SU-DHL-6 (cell line): ENCODE data around the gene NUFIP1.

ENCODE experiments used
- CTCF ChIP-seq: fragments of 200-600 bp; sonication (generic); IDR thresholded peaks from one replicate; pipeline ENCODE4 v1.5.1; 2017; ENCODE audit warnings: antibody characterized with exemption, mild to moderate bottlenecking, low read length, moderate library complexity; ENCODE audit not compliant: insufficient read depth, poor library complexity, severe bottlenecking
- EZH2phosphoT487 ChIP-seq: fragments of 200-600 bp; sonication (generic), shearing (Covaris generic); conservative IDR thresholded peaks from 2 replicates; pipeline ENCODE4 v1.6.1; 2018; ENCODE audit warnings: mild to moderate bottlenecking, antibody characterized with exemption, low read length, moderate library complexity, mixed read lengths

GRCh38 chr13:44929692-44930091 is 59.6 kb downstream of the NUFIP1 start:
- no peak for TF ChIP-seq CTCF
- TF ChIP-seq EZH2phosphoT487, result no peak
